Fibroblast of skin of right biceps (primary cell): Measurements from ENCODE around the gene MMP17.

Experiments used
- DNase-seq: peaks from one replicate; pipeline ENCODE4 v3.0.0-alpha.2; 2013

MMP17 gene

GRCh38 chr12:131830914-131831571 is 2.9 kb downstream of the MMP17 start:
- peak; percentile 32 for DNase-seq

- peak; percentile 94 for DNase-seq
Observed at GRCh38 chr12:131831635-131832041, 3.4 kb downstream of the MMP17 start.

GRCh38 chr12:131832321-131833231 is 4.4 kb downstream of the MMP17 start:
- peak; percentile 63 for DNase-seq

GRCh38 chr12:131833288-131833895 is 5.2 kb downstream of the MMP17 start:
- no peak for DNase-seq

GRCh38 chr12:131833896-131834641 is 5.9 kb downstream of the MMP17 start:
- DNase-seq = peak; percentile 36

- DNase-seq = no peak
Observed at GRCh38 chr12:131834798-131835615, 6.8 kb downstream of the MMP17 start.

- no peak for DNase-seq
Observed at GRCh38 chr12:131835616-131836171, 7.5 kb downstream of the MMP17 start.

GRCh38 chr12:131836193-131836592 is 8.0 kb downstream of the MMP17 start:
- DNase-seq = no peak

- no peak for DNase-seq
Observed at GRCh38 chr12:131836714-131837397, 8.7 kb downstream of the MMP17 start.

GRCh38 chr12:131840643-131841416 is 12.6 kb downstream of the MMP17 start:
- DNase-seq = no peak

GRCh38 chr12:131841547-131841946 is 13.4 kb downstream of the MMP17 start:
- DNase-seq = no peak

GRCh38 chr12:131842169-131842568 is 14.0 kb downstream of the MMP17 start:
- DNase-seq = no peak

GRCh38 chr12:131843527-131843926 is 15.3 kb downstream of the MMP17 start:
- no peak for DNase-seq

GRCh38 chr12:131844140-131844539 is 15.9 kb downstream of the MMP17 start:
- no peak for DNase-seq

GRCh38 chr12:131844656-131845055 is 16.5 kb downstream of the MMP17 start:
- DNase-seq = no peak

GRCh38 chr12:131845121-131845520 is 16.9 kb downstream of the MMP17 start:
- DNase-seq = no peak

- DNase-seq = no peak
Observed at GRCh38 chr12:131847456-131847855, 19.3 kb downstream of the MMP17 start.

GRCh38 chr12:131848753-131849152 is 20.6 kb downstream of the MMP17 start:
- no peak for DNase-seq

- DNase-seq = no peak
Observed at GRCh38 chr12:131849700-131850553, 21.7 kb downstream of the MMP17 start.
